Bone marrow (tissue), 2 donors: ENCODE results near the gene RNF114.
"Not testable (repeated sequence)": the region's sequence is repeated elsewhere in the genome, so short reads cannot be mapped to it uniquely, and the experiment has no call there.

Experiments used
- DNase-seq, 2 donors: peaks; one replicate each; lab custom pipeline; 2025; lab: John Stamatoyannopoulos, UW

The RNF114 gene

GRCh38 chr20:49936153-49937026, at the start of gene RNF114:
Gene RNF114 (plus strand): TSS chr20:49936397. CDS start chr20:49936413, 16 bp downstream.
- peak; percentile 78 to 80 for DNase-seq

GRCh38 chr20:49886571-49887213, 49.5 kb upstream of the RNF114 start:
- no peak for DNase-seq

- no peak for DNase-seq
These were observed 48.7 kb upstream of the RNF114 start for GRCh38 chr20:49887251-49888211.

- peak in 1 of 2 donors; percentile 37 for DNase-seq
These were observed 47.8 kb upstream of the RNF114 start for GRCh38 chr20:49888212-49889000.

- DNase-seq = no peak
These were observed 46.9 kb upstream of the RNF114 start for GRCh38 chr20:49889001-49889934.

- no peak for DNase-seq
These were observed 46.3 kb upstream of the RNF114 start for GRCh38 chr20:49889935-49890333.

- DNase-seq = no peak
These were observed 45.5 kb upstream of the RNF114 start for GRCh38 chr20:49890471-49891361.

- no peak for DNase-seq
These were observed 44.6 kb upstream of the RNF114 start for GRCh38 chr20:49891476-49892110.

- DNase-seq = no peak
These were observed 43.9 kb upstream of the RNF114 start for GRCh38 chr20:49892260-49892659.

- DNase-seq = no peak
These were observed 43.4 kb upstream of the RNF114 start for GRCh38 chr20:49892817-49893216.

GRCh38 chr20:49893242-49894072, 42.7 kb upstream of the RNF114 start:
- DNase-seq = no peak

- DNase-seq = no peak
These were observed 42.1 kb upstream of the RNF114 start for GRCh38 chr20:49894073-49894470.

- not testable (repeated sequence) for DNase-seq
These were observed 40.6 kb upstream of the RNF114 start for GRCh38 chr20:49895474-49896093.

GRCh38 chr20:49896204-49896603, 40.0 kb upstream of the RNF114 start:
- DNase-seq = no peak

GRCh38 chr20:49899541-49900383, 36.4 kb upstream of the RNF114 start:
- DNase-seq = no peak

GRCh38 chr20:49901588-49901987, 34.6 kb upstream of the RNF114 start:
- no peak for DNase-seq
